OCI-LY1 (cell line): ENCODE results near the gene PGRMC2.

ENCODE experiments used
- CTCF ChIP-seq: fragments of 200-600 bp; sonication (generic), shearing (Covaris generic); IDR thresholded peaks from 2 replicates; pipeline ENCODE4 v1.5.1; 2017; ENCODE audit warnings: mild to moderate bottlenecking, antibody characterized with exemption, low read length, moderate library complexity, mixed read lengths
- EZH2 ChIP-seq: fragments of 200-600 bp; sonication (generic), shearing (Covaris generic); IDR thresholded peaks from 2 replicates; pipeline ENCODE4 v1.8.0; 2017; ENCODE audit warnings: borderline replicate concordance, mixed run types, mild to moderate bottlenecking, antibody characterized with exemption, low read length, moderate library complexity, mixed read lengths

GRCh38 chr4:128232719-128233118 is 54.9 kb downstream of the PGRMC2 start:
- no peak for TF ChIP-seq CTCF
- TF ChIP-seq EZH2 = no peak
